Chondrocyte (in vitro differentiated cells): ENCODE measurements around the gene MBOAT2. TPM values are rescaled to one million over a fixed set of nuclear protein-coding genes. Genes with fewer than 3 reads are reported as not detected.
"Not testable (repeated sequence)": the region's sequence is repeated elsewhere in the genome, so short reads cannot be mapped to it uniquely, and the experiment has no call there.

Experiments used
- DNase-seq: peaks from one replicate; pipeline ENCODE4 v3.0.0; 2021; ENCODE audit warnings: mixed read lengths, low spot score
- H3K27ac Mint-ChIP-seq: one replicate; pipeline ENCODE4 v1.8.0; 2021; ENCODE audit warnings: mild to moderate bottlenecking, moderate library complexity, mixed read lengths; ENCODE audit not compliant: unreplicated experiment
- H3K27me3 Mint-ChIP-seq: 2 replicates; pipeline ENCODE4 v1.8.0; 2021; ENCODE audit warnings: low read depth, mixed read lengths
- H3K36me3 Mint-ChIP-seq: 2 replicates; pipeline ENCODE4 v1.8.0; 2021; ENCODE audit warnings: low read depth, mixed read lengths
- H3K4me1 Mint-ChIP-seq: 2 replicates; pipeline ENCODE4 v1.8.0; 2021; ENCODE audit warnings: low read depth, mild to moderate bottlenecking, mixed read lengths
- H3K4me3 Mint-ChIP-seq: one replicate; pipeline ENCODE4 v1.8.0; 2021; ENCODE audit warnings: mild to moderate bottlenecking, moderate library complexity, mixed read lengths; ENCODE audit not compliant: unreplicated experiment
- H3K9me3 Mint-ChIP-seq: 2 replicates; pipeline ENCODE4 v1.8.0; 2021; ENCODE audit warnings: low read depth, mixed read lengths
- CTCF ChIP-seq: fragments of 200-600 bp; sonication (generic); IDR thresholded peaks from 2 replicates; pipeline ENCODE4 v1.5.0; 2021; ENCODE audit warnings: antibody characterized with exemption, mild to moderate bottlenecking, moderate library complexity
- long read RNA-seq: library from polyadenylated mRNA; stranded (forward); transcript quantifications from one replicate; pipeline ENCODE4 v2.0.0, GENCODE V29; 2021
- total RNA-seq: library from RNA; stranded (reverse); gene quantifications from 3 replicates; pipeline ENCODE4 v1.2.1, GENCODE V29; 2021

MBOAT2 gene
- 34.4 to 40.2 TPM (median 35.6 TPM) in 3 replicates for total RNA-seq
- long read RNA-seq, full-length matches to known transcripts = 33 of 56 reads
- long read RNA-seq, partial matches to known transcripts = 1 of 56 reads
- long read RNA-seq, other reads (novel, unspliced or antisense) = 22 of 56 reads

GRCh38 chr2:9003616-9004337, at the start of gene MBOAT2:
TSS of gene MBOAT2 (minus strand) at chr2:9003684. CDS start at chr2:9003614, 70 bp downstream.
- no peaks in the 10 kb centered on the region for H3K9me3 Mint-ChIP-seq
- H3K27ac Mint-ChIP-seq = peak within 1 kb of the TSS; percentile 66
- H3K4me3 Mint-ChIP-seq = peak within 1 kb of the TSS; percentile 90
- H3K36me3 Mint-ChIP-seq = no peaks in the 10 kb centered on the region
- H3K4me1 Mint-ChIP-seq = peaks cover 37% of the 10 kb centered on the region
- DNase-seq = peak; percentile 96
- H3K27me3 Mint-ChIP-seq = no peaks in the 10 kb centered on the region
- peak; percentile 10 for TF ChIP-seq CTCF

GRCh38 chr2:9052821-9053533, 49.5 kb upstream of the MBOAT2 start:
- Mint-ChIP-seq H3K4me3 (no peak overlapping the region), H3K27ac (no peak overlapping the region), H3K27me3 (no peaks in the 10 kb centered on the region), H3K9me3 (peaks cover 5% of the 10 kb centered on the region), H3K36me3 (no peaks in the 10 kb centered on the region), H3K4me1 (peaks cover 29% of the 10 kb centered on the region)
- no peak for DNase-seq
- no peak for TF ChIP-seq CTCF

GRCh38 chr2:9051451-9051850, 48.0 kb upstream of the MBOAT2 start:
- not testable (repeated sequence) for H3K36me3 Mint-ChIP-seq, H3K27ac Mint-ChIP-seq, H3K27me3 Mint-ChIP-seq, H3K9me3 Mint-ChIP-seq, H3K4me3 Mint-ChIP-seq, DNase-seq
- peaks cover 23% of the 10 kb centered on the region for H3K4me1 Mint-ChIP-seq

- Mint-ChIP-seq H3K9me3 (no peaks in the 10 kb centered on the region), H3K4me3 (no peak overlapping the region), H3K27me3 (no peaks in the 10 kb centered on the region), H3K4me1 (peaks cover 23% of the 10 kb centered on the region), H3K27ac (no peak overlapping the region), H3K36me3 (no peaks in the 10 kb centered on the region)
- DNase-seq = no peak
- TF ChIP-seq CTCF = no peak
Observed at GRCh38 chr2:9050122-9050809, 46.8 kb upstream of the MBOAT2 start.

GRCh38 chr2:9045595-9045994, 42.1 kb upstream of the MBOAT2 start:
- no peak for TF ChIP-seq CTCF
- DNase-seq = no peak
- no peaks in the 10 kb centered on the region for H3K27me3 Mint-ChIP-seq
- H3K9me3 Mint-ChIP-seq = peaks cover 7% of the 10 kb centered on the region
- H3K36me3 Mint-ChIP-seq = peaks cover 3% of the 10 kb centered on the region
- no peak overlapping the region for H3K27ac Mint-ChIP-seq
- no peaks in the 10 kb centered on the region for H3K4me1 Mint-ChIP-seq
- no peak overlapping the region for H3K4me3 Mint-ChIP-seq

- not testable (repeated sequence) for H3K4me3 Mint-ChIP-seq, H3K27me3 Mint-ChIP-seq, H3K27ac Mint-ChIP-seq, H3K36me3 Mint-ChIP-seq, H3K4me1 Mint-ChIP-seq, DNase-seq
- peaks cover 12% of the 10 kb centered on the region for H3K9me3 Mint-ChIP-seq
Observed at GRCh38 chr2:9043491-9043890, 40.0 kb upstream of the MBOAT2 start.
